ENCODE results near the gene ATG2B. TPM values are rescaled to one million over a fixed set of nuclear protein-coding genes. Genes with fewer than 3 reads are reported as not detected.

Gene ATG2B
- total and polyA plus RNA-seq, 2 donors (not counting 3 experiments of a cell fraction or from before 2014, with no cell fraction given) = 5.9 to 17.8 TPM

DNA sequence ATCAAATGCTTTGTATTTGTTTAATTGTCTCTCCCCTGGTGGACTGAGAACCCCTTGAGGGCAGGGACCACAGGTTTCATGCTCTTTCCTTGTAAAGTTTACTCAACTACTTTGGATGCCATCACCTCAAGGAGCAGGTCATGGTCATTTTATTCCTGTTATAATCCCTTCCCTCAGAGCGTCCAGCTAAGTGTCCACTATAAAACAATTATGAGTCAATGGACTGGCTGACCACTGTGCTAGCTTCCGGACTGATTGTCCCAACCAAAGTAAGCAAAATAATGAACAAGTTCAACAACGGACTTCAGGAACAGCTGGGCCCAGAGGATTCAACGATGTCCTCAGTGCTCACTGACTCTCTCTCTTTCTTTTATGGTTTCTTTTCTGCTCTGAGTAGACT lies 47.0 kb upstream of the ATG2B start:
- Histone ChIP-seq H3K36me3 (ENCODE audit: control insufficient read depth in 2 of 2, extremely low read depth in 1 of 2, insufficient read depth in 2 of 2, low read length in 2 of 2) (no peaks in the 10 kb centered on the region), H3K9ac (replicated peaks; ENCODE audit: extremely low read depth, insufficient read depth, low read length) (no peak overlapping the region), H4K20me1 (replicated peaks; ENCODE audit: control insufficient read depth, extremely low read depth, insufficient read depth, low read length) (no peaks in the 10 kb centered on the region), H2AFZ (ENCODE audit: low read depth, low read length) (no peak overlapping the region), H3K9me3 (replicated peaks; ENCODE audit: control insufficient read depth, insufficient read depth, low read length) (no peaks in the 10 kb centered on the region), H3K27me3 (ENCODE audit: control insufficient read depth in 2 of 2, insufficient read depth in 2 of 2, low read length in 2 of 2) (no peaks in the 10 kb centered on the region), H3K4me2 (ENCODE audit: insufficient read depth, low read length) (no peak overlapping the region), H3K4me3 (replicated peaks in 1 of 3; ENCODE audit: insufficient read depth in 1 of 3, low read depth in 1 of 3, low read length in 3 of 3) (no peak overlapping the region), H3K9me1 (replicated peaks; ENCODE audit: control insufficient read depth, extremely low read depth, insufficient read depth, low read length) (no peaks in the 10 kb centered on the region), H3K4me1 (ENCODE audit: control insufficient read depth, extremely low read depth, insufficient read depth, low read length) (no peaks in the 10 kb centered on the region), H3K27ac (ENCODE audit: insufficient read depth, low read depth, low read length) (no peak overlapping the region), H3K79me2 (ENCODE audit: control insufficient read depth, insufficient read depth, low read length) (no peaks in the 10 kb centered on the region)
- dilution Hi-C loops (cut with MboI; ENCODE audit: extremely low pct_ligation_motif_present, low sequenced_read_pairs) (no loop called here), intact Hi-C loops (cut with micrococcal nuclease) (no loop called here)
- ChIA-PET POLR2A (no interaction called here), CTCF (interaction anchor here (0.8 kb wide), 1 partner anchor 10 kb away, joined by 3 read pairs; no protein-coding TSS in a partner anchor)
- FAIRE-seq (no peak), DNase-seq (ENCODE audit: low read depth, low spot score) (no peak)
- no TSS peak for BruUV-seq (replicated peaks)
- TF ChIP-seq MAX (IDR thresholded peaks at IDR 0.05; ENCODE audit: insufficient read depth, insufficient read length) (no peak), JUN (IDR thresholded peaks at IDR 0.05; ENCODE audit: borderline replicate concordance, insufficient read depth, insufficient read length, low read depth) (no peak), FOS (IDR thresholded peaks at IDR 0.05; ENCODE audit: borderline replicate concordance, insufficient read depth, low read length) (no peak), GATA2 (IDR thresholded peaks at IDR 0.05; ENCODE audit: insufficient read depth, insufficient read length, low read depth, low read length) (no peak), POLR2AphosphoS5 (IDR thresholded peaks at IDR 0.05; ENCODE audit: insufficient read depth, low read depth, low read length) (no peak)
- TF ChIP-seq, protein P1, sequence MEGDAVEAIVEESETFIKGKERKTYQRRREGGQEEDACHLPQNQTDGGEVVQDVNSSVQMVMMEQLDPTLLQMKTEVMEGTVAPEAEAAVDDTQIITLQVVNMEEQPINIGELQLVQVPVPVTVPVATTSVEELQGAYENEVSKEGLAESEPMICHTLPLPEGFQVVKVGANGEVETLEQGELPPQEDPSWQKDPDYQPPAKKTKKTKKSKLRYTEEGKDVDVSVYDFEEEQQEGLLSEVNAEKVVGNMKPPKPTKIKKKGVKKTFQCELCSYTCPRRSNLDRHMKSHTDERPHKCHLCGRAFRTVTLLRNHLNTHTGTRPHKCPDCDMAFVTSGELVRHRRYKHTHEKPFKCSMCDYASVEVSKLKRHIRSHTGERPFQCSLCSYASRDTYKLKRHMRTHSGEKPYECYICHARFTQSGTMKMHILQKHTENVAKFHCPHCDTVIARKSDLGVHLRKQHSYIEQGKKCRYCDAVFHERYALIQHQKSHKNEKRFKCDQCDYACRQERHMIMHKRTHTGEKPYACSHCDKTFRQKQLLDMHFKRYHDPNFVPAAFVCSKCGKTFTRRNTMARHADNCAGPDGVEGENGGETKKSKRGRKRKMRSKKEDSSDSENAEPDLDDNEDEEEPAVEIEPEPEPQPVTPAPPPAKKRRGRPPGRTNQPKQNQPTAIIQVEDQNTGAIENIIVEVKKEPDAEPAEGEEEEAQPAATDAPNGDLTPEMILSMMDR (IDR thresholded peaks at IDR 0.05; ENCODE audit: extremely low read depth in 1 of 2, insufficient read depth in 1 of 2, low read depth in 1 of 2, low read length in 2 of 2) = no peak

Measured in endothelial cell of umbilical vein (primary cell).